Ishikawa (cell line): ENCODE data around the gene LRGUK.

ENCODE experiments used
- CEBPB ChIP-seq: IDR thresholded peaks from 2 replicates; pipeline ENCODE4 v1.6.1; 2012
- CREB1 ChIP-seq: IDR thresholded peaks from 2 replicates; pipeline ENCODE4 v1.6.1; 2012; ENCODE audit warnings: low read depth
- EGR1 ChIP-seq: IDR thresholded peaks from 2 replicates; pipeline ENCODE4 v1.6.1; 2012
- EP300 ChIP-seq: IDR thresholded peaks from 2 replicates; pipeline ENCODE4 v1.6.1; 2012; ENCODE audit warnings: borderline replicate concordance
- FOXM1 ChIP-seq: IDR thresholded peaks from 2 replicates; pipeline ENCODE4 v1.6.1; 2012; ENCODE audit warnings: low read depth, borderline replicate concordance
- MAX ChIP-seq: IDR thresholded peaks from 2 replicates; pipeline ENCODE4 v1.6.1; 2012
- NFIC ChIP-seq: IDR thresholded peaks from 2 replicates; pipeline ENCODE4 v1.6.1; 2012
- RAD21 ChIP-seq: IDR thresholded peaks from 2 replicates; pipeline ENCODE4 v1.6.1; 2012; ENCODE audit warnings: low read depth
- REST ChIP-seq: IDR thresholded peaks from 2 replicates; pipeline ENCODE4 v1.6.1; 2012; ENCODE audit warnings: low read depth, mild to moderate bottlenecking
- TAF1 ChIP-seq: IDR thresholded peaks from 2 replicates; pipeline ENCODE4 v1.6.1; 2012; ENCODE audit warnings: low read depth, mild to moderate bottlenecking
- TCF12 ChIP-seq: IDR thresholded peaks from 2 replicates; pipeline ENCODE4 v1.6.1; 2012; ENCODE audit warnings: low read depth
- TEAD4 ChIP-seq: IDR thresholded peaks from 2 replicates; pipeline ENCODE4 v1.6.1; 2012
- USF1 ChIP-seq: IDR thresholded peaks from 2 replicates; pipeline ENCODE4 v1.6.1; 2012
- YY1 ChIP-seq: IDR thresholded peaks from 2 replicates; pipeline ENCODE4 v1.6.1; 2012; ENCODE audit warnings: low read depth
- ZBTB7A ChIP-seq: IDR thresholded peaks from 2 replicates; pipeline ENCODE4 v1.6.1; 2012; ENCODE audit warnings: low read depth

Gene LRGUK

GRCh38 chr7:134179036-134180011 is 52.2 kb downstream of the LRGUK start:
- TF ChIP-seq CEBPB (no peak), FOXM1 (no peak), USF1 (no peak), TCF12 (no peak), NFIC (no peak), REST (no peak), EP300 (no peak), TAF1 (no peak), MAX (no peak), EGR1 (no peak), TEAD4 (no peak), ZBTB7A (no peak), YY1 (no peak), CREB1 (no peak), RAD21 (no peak)

DNA sequence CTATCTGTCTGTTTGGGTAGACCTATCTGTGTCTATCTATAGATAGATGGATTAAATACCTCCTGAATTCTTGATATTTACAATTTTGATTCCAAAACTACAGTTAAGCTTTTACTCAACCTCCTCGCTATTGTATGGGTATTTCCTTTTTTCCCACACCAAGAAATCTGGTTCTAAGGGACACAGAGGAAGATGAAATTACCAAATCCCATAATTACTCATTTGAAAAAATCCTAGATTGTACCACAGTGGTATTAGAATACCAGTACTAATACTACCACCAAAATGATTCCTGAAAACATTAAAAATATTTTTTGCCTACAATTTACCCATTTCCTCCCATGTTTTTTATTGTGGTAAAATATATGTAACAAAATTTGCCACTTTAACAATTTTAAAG is 53.2 kb downstream of the LRGUK start:
- TF ChIP-seq CEBPB = no peak
- no peak for TF ChIP-seq TCF12
- no peak for TF ChIP-seq USF1
- no peak for TF ChIP-seq TEAD4
- TF ChIP-seq ZBTB7A = no peak
- TF ChIP-seq EP300 = no peak
- no peak for TF ChIP-seq NFIC
- no peak for TF ChIP-seq FOXM1
- TF ChIP-seq EGR1 = no peak
- TF ChIP-seq CREB1 = no peak
- TF ChIP-seq TAF1 = no peak
- no peak for TF ChIP-seq REST

GRCh38 chr7:134182078-134182477 is 54.9 kb downstream of the LRGUK start:
- TF ChIP-seq RAD21 (no peak), EP300 (no peak)

- TF ChIP-seq USF1 (no peak), EP300 (no peak), RAD21 (no peak), CREB1 (no peak), REST (no peak), YY1 (no peak), TCF12 (no peak), TEAD4 (no peak), FOXM1 (no peak), MAX (no peak), CEBPB (no peak), ZBTB7A (no peak), NFIC (no peak), EGR1 (no peak), TAF1 (no peak)
Measured at GRCh38 chr7:134184767-134185166, 57.6 kb downstream of the LRGUK start.
